ENCODE data around the gene FAM120C.

GRCh38 chrX:54063361-54063760 is 119.7 kb downstream of the FAM120C start:
- TF ChIP-seq CTCF (IDR thresholded peaks at IDR 0.05), result no peak
- no peak for TF ChIP-seq ZFX (IDR thresholded peaks at IDR 0.05; ENCODE audit: borderline replicate concordance)

All from 22Rv1 (cell line).